Cardiac fibroblast (primary cell): ENCODE results near the gene AP4M1.

Source experiments
- DNase-seq, 2 donors: peaks; one replicate each; pipeline versions ENCODE4 v3.0.0 to v3.0.0-alpha.2; 2010; ENCODE audit warnings: low read depth in 2 of 2
- H3K4me3 ChIP-seq, 2 donors: replicated peaks in 1 of 2; 1 replicate in 1 of 2; 2 replicates in 1 of 2; pipeline ENCODE4 v1.5.1; 2011; ENCODE audit warnings: low read depth in 2 of 2, low read length in 2 of 2, mild to moderate bottlenecking in 2 of 2, moderate library complexity in 1 of 2
- TF ChIP-seq, protein P1 (sequence below): IDR thresholded peaks from one replicate; pipeline ENCODE4 v1.5.1; 2011; ENCODE audit warnings: low read depth, mild to moderate bottlenecking, low read length, inconsistent platforms

AP4M1 gene

DNA sequence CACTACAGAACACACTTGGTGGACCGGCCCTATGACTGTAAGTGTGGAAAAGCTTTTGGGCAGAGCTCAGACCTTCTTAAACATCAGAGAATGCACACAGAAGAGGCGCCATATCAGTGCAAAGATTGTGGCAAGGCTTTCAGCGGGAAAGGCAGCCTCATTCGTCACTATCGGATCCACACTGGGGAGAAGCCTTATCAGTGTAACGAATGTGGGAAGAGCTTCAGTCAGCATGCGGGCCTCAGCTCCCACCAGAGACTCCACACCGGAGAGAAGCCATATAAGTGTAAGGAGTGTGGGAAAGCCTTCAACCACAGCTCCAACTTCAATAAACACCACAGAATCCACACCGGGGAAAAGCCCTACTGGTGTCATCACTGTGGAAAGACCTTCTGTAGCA lies 37.3 kb upstream of the AP4M1 start:
- no peak overlapping the region for H3K4me3 ChIP-seq
- no peak for DNase-seq
- TF ChIP-seq, protein P1, sequence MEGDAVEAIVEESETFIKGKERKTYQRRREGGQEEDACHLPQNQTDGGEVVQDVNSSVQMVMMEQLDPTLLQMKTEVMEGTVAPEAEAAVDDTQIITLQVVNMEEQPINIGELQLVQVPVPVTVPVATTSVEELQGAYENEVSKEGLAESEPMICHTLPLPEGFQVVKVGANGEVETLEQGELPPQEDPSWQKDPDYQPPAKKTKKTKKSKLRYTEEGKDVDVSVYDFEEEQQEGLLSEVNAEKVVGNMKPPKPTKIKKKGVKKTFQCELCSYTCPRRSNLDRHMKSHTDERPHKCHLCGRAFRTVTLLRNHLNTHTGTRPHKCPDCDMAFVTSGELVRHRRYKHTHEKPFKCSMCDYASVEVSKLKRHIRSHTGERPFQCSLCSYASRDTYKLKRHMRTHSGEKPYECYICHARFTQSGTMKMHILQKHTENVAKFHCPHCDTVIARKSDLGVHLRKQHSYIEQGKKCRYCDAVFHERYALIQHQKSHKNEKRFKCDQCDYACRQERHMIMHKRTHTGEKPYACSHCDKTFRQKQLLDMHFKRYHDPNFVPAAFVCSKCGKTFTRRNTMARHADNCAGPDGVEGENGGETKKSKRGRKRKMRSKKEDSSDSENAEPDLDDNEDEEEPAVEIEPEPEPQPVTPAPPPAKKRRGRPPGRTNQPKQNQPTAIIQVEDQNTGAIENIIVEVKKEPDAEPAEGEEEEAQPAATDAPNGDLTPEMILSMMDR = no peak

DNA sequence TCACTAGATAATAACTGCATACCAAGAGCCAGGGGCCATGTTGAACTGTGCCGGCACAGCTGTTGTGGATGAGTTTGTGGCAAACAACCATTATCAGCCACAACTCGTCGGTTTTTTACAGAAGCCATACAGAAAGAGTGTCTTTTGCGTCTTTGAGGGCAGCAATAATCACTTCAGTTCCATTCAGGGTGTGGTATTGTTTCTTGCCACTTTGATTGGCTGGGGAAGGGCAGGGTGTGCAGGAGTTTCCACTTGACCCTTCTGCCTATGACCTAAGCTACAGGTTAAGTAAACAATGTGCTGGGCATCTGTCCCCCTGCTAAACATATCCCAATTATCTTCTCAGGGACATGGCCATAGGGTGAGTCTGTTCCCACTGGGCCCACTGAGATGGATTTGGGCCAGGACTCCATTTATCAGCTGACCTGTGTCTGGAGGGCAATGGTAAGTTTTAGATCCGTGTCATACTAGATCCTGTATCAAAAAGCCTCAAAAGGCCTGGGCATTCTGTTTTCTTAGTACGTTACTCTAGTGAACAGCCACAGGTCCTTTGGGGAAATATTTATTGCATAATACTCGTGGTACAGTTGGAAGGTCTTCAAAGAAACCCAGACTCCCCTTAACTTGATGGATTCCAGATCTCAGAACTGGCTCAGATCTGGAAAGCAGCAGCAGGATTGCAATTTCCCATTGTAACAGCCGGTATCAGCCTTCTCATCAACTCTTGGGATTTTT lies 35.8 kb upstream of the AP4M1 start:
- H3K4me3 ChIP-seq = no peak overlapping the region
- TF ChIP-seq, protein P1 = no peak
- DNase-seq = peak; percentile 76 to 92

DNA sequence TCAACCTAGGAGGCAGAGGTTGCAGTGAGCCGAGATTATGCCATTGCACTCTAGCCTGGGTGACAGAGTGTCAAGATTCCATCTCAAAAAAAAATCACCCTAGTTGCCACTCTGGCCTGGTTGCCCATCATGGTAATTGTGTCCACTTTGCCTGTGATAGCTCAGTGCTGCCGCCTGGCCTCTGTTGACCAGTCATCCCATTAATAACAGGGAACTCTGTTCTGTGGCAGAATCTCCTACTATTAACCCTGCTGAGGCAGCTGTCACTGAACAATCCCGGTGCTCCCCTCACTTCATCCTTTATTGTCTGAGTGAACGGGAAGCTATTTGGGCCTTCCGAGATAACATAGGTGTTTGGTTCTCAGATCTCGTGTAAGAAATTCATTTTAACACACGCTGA lies 34.5 kb upstream of the AP4M1 start:
- no peak overlapping the region for H3K4me3 ChIP-seq
- no peak for DNase-seq
- TF ChIP-seq, protein P1 = no peak

DNA sequence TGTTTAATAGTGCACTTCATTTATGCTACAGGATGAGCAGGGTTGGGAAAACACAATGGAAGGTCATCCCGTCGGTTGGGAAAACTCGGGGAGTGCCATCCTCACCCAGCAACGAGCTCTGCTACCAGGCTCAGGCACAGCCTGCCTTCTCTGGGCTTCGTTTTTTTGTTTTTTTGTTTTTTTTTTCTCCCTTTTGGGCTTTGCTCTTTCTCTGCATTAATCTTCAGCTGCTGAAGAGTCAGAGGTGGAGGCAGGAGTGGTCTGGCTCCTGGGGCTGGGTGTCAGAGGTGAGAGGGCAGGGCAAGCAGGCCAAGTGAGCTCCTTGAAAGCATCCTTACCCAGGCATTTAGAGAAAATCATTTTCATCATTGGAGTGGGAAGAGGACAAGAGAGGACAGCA lies 31.5 kb upstream of the AP4M1 start:
- TF ChIP-seq, protein P1 = no peak
- no peak for DNase-seq
- H3K4me3 ChIP-seq = no peak overlapping the region

DNA sequence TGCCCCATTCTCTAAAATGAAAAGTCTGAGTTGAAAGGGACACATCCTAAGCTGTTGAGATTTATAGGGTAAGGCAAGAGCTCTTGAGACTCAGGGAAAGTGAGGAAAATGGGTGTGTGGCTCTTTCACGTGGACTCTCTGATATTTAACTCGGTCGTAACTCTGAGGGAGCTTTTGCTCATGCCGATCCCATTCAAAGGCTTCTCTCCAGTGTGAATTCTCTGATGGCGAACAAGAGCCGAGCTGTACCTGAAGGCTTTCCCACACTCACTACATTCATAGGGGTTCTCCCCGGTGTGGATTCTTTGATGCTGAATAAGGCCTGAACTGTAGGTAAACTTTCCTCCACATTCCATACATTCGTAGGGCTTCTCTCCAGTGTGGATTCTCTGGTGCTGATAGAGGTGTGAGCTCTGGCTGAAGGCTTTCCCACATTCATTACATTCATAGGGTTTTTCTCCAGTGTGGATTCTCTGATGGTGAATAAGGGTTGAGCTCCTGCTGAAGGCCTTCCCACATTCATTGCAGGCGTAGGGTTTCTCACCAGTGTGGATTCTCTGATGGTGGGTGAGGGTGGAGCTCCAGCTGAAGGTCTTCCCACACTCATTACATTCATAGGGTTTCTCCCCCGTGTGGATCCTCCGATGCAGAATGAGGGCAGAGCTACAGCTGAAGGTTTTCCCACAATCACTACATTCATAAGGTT lies 30.3 kb upstream of the AP4M1 start:
- no peak overlapping the region for H3K4me3 ChIP-seq
- DNase-seq = no peak
- TF ChIP-seq, protein P1 = no peak

DNA sequence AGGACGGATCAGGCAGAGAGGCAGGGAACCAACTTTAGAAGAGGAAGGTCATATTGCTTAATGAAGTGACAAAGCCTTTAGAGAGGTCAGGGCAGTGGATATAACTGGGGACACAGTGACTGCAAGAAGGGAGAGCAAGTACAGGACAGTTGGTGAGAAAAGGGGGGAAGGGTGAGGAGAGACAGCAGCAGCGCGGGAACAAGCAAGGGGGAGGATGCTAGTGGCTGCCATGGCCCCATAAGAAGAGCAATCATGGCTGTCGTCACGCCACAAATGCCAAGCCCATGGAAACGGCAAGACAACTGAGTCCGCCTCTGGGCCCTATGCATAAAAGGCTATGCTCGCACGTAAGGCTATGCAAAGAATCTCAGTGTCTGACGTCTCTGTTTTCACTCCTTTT lies 29.0 kb upstream of the AP4M1 start:
- TF ChIP-seq, protein P1 = no peak
- no peak overlapping the region for H3K4me3 ChIP-seq
- DNase-seq = no peak
